ENCODE data around the gene ARAP3.
"Not testable (repeated sequence)": the region's sequence is repeated elsewhere in the genome, so short reads cannot be mapped to it uniquely, and the experiment has no call there.

Gene ARAP3

DNA sequence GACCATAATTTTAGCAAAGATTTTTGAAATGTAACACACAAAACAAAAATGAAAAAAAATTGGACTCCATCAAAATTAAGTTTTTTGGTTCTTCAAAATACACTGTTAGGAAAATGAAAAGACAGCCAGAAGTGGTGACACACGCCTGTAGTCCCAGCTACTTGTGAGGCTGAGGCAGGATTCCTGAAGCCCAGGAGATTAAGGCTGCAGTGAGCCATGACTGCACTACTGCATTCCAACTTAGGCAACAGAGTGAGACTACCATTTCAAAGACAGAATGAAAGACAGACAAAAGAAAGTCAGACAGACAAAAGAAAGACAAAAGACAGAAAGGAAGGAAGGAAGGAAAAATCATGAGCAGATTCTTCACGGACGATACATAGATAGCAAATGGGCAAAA lies 70.7 kb downstream of the ARAP3 start:
- no peak for DNase-seq

DNA sequence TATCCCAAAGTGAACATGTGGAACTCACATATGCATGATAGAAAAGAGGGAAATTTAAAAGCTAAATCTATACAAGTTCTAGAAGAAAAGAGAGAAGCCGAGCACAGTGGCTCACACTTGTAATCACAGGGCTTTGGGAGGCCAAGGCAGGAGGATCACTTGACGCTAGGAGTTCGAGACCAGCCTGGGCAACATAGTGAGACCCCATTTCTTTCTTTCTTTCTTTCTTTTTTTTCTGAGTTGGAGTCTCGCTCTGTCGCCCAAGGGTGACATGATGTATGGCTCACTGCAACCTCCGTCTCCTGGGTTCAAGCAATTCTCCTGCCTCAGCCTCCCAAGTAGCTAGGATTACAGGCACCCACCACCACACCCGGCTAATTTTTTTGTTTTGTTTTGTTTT lies 72.1 kb downstream of the ARAP3 start:
- not testable (repeated sequence) for DNase-seq

DNA sequence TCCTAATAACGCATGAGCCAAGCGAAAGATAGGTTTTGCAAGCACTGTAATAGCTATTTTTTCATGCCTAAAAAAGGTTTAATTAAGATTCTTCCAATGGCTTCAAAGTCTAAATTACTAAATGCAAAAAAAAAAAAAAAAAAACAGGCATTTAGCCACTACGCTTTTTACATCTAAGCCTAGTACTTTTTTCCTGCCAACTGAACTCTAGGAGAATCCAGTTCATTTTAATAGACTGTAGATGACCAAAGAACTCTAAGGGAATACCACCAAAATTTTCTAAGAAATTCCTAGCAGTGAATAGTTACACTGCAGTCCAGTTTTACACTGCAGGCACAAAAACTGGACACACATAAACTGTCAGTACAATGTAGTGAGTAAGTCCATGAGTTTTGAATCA lies 73.0 kb downstream of the ARAP3 start:
- DNase-seq, result no peak

DNA sequence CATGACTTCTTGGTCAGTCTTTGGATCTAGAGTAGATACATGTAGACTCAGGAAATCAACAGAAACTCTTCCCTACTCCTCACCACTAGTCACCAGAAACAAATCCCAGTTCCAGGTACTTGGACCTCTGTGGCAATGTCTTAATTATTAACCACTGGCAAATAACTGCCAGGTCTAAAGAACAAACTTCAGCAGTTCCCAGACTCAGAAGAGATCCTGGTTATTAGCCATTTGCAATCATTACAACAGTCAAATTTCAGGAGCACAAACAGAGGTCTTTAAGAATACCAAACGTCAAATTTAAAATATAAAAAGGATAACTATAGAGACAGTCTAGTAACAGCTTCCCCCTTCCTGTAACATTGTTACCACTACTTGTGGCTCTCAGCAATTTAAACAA lies 73.5 kb downstream of the ARAP3 start:
- DNase-seq, result no peak

DNA sequence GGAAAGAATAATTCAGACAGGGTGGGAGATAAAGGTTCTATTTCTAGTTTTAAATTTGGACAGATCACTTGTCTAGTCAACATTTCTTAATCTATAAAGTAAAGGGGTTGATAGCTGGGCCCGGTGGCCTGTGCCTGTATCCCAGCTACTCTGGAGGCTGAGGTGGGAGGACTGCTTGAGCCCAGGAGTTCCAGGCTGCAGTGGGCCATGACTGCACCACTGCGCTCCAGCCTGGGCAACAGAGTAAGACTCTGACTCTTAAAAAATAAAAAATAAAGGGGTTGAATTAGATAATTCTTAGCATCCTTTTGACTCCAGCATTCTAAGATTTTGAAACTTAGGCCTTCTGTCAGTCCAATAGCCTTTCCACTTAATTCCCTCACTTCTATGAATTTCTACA lies 74.0 kb downstream of the ARAP3 start:
- no peak for DNase-seq

- DNase-seq, result peak; percentile 71
Observed at GRCh38 chr5:141605523-141606277, 76.3 kb downstream of the ARAP3 start.

GRCh38 chr5:141603923-141604717 lies 77.9 kb downstream of the ARAP3 start:
- no peak for DNase-seq
